ENCODE measurements around the gene EEF1AKMT4.

DNA sequence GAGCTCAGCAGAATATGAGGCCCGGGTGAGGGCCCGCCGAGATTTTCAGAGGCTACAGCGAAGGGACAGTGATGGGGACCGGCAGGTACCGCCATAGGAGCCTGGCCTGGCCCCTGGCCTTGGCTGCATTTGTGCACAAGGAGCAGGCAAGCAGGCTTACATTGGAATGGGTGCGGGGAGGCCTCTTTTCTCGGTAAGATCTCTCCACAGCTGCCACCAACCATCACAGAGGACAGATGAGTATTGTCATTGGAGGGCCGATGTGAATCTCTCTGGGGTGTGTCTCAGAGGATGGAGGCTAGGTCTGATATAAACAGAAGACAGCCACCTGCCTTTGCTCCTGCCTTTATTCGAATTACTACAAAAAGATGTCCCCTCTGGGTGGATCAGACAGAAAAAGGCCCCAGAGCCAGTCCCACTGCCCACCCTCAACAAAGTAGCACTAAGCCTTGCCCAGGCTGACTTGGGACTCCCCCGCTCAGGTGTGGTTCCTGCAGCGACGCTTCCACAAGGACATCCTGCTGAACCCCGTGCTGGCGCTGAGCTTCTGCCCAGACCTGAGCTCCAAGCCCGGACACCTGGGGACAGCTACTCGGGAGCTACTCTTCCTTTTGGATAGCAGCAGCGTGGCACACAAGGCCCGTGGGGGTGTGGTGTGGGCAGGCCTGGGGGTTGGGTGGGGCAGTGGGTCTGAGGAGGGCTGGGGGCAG lies 14.6 kb upstream of the EEF1AKMT4 start:
- TF ChIP-seq POLR2AphosphoS5 (IDR thresholded peaks at IDR 0.05) (no peak), POLR2A (IDR thresholded peaks at IDR 0.05) (no peak), EP300 (IDR thresholded peaks at IDR 0.05) (no peak)
- TF ChIP-seq, protein P1, sequence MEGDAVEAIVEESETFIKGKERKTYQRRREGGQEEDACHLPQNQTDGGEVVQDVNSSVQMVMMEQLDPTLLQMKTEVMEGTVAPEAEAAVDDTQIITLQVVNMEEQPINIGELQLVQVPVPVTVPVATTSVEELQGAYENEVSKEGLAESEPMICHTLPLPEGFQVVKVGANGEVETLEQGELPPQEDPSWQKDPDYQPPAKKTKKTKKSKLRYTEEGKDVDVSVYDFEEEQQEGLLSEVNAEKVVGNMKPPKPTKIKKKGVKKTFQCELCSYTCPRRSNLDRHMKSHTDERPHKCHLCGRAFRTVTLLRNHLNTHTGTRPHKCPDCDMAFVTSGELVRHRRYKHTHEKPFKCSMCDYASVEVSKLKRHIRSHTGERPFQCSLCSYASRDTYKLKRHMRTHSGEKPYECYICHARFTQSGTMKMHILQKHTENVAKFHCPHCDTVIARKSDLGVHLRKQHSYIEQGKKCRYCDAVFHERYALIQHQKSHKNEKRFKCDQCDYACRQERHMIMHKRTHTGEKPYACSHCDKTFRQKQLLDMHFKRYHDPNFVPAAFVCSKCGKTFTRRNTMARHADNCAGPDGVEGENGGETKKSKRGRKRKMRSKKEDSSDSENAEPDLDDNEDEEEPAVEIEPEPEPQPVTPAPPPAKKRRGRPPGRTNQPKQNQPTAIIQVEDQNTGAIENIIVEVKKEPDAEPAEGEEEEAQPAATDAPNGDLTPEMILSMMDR (IDR thresholded peaks at IDR 0.05): no peak

Data from stomach (tissue), 4 donors.